GM12891 (cell line): ENCODE data around the gene CDK14.

ENCODE experiments used
- POLR2A ChIP-seq: IDR thresholded peaks from 2 replicates; pipeline ENCODE4 v1.6.1; 2011; ENCODE audit warnings: low read depth, low read length, control low read depth
- POLR2AphosphoS5 ChIP-seq: IDR thresholded peaks from 2 replicates; pipeline ENCODE4 v1.6.1; 2011; ENCODE audit warnings: low read depth, low read length, control low read depth

GRCh38 chr7:91085175-91085574 lies 489.1 kb downstream of the CDK14 start:
- TF ChIP-seq POLR2A (no peak), POLR2AphosphoS5 (no peak)
